HG03460 (cell line): Measurements from ENCODE around the gene ABCC4.

Experiments used
- ATAC-seq: cut with Tn5 transposase; IDR thresholded peaks from one replicate; pipeline ENCODE4 v1.9.1; 2021; ENCODE audit not compliant: unreplicated experiment

ABCC4 gene

DNA sequence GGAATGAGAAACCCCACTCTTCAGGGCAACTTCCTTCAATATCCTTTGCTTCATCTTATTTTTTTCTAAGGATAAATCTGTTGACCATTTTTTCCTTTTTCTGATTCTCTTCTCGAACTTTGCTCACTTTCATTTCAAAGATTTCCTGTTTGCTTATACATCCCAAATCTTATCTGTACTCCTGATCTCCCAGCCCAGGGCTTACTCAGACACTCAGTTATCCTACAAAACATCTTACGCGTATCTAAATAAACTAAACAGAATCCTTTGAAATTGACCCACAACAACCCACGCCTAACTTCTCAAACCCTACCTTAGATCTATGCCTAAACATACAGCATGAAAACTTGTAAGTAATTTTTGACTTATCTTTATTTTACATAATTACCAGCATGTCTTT, 179.2 kb downstream of the ABCC4 start:
- no peak for ATAC-seq

DNA sequence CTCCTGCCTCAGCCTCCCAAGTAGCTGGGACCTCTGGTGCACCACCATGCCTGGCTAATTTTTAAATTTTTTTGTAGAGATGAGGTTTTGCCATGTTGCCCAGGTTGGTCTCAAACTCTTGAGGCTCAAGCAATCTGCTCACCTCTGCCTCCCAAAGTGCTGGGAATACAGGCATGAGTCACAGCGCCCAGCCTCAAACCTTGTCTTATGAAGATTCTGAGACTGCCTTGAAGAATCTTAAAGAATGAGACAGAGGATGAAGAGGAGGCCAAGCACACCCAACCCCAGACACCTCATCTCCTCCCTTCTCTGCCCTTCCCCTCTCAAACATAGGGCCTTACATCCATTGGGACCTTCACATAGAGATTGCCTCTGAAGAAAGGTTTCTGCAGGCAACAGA, 179.7 kb downstream of the ABCC4 start:
- ATAC-seq: no peak

DNA sequence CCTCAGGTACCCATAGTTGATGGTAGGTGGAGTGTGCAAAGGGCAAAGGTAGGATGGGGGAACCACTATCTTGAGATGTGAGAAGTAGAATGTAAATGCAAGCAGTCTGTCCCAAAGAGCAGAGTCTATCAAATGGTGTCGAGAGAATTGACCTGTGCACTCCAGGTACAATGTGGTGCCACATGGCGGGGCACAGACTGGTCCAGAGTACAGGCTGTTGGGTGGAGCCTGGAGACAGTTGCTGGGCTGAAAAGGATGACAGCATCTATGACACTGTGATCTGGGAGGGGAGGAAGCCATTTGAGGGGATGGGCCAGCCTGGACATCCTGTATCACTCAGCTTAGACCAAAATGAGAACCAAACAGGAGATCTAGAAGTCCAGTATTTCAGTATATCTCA, 180.6 kb downstream of the ABCC4 start:
- no peak for ATAC-seq

DNA sequence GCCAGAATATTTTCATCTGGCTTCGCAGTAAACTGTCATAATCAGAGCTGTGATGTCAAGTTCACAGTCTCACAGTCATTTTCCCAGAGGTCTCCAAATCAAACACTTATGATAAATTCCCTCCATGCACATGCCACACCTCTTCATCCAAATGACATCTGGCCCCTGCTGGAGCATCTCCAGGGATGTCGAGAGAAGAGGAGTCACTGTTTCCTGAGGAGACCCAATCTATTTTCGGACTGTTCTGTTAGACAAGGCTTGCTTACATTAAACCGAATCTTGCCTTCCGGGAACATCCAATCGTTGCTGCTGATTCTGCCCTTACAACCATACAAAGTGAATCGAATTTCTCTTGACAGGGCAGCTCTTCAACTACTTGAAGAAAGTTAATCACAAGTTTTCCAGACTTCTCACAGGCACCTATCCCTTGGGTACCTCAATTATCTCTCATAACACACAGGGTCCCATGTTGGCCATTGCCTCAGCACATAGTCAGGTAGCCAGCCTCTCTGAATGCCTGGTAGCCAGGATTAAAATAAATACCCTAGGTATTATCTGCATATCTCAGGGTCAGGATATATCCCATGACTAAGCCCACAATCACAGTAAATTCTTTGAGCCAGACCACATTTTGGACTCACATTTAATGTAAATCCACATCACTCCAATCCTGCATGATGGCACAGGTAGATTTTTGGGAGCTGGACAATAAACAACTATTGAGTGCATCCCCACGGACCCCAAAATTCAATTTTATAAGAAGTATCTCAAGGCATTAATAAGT, 182.5 kb downstream of the ABCC4 start:
- ATAC-seq: no peak

DNA sequence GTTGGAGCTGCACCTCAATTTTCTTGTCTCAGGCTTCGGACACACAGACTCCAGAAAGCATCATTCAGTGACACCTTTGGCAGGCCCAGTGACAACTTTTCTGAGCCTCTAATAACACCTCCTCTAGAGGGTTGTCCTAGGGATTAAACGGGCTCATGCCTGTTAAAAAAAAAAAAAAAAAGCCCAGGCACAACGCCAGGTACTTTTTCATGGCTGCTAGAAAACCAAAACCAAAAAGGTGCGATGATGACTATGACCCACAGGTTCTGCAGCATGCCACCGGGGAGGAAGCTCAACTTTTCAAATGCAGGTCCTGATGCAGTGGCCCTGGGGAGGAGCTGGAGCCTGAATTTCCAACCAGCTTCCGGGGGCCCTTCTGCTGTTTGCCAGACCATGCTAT, 184.2 kb downstream of the ABCC4 start:
- ATAC-seq: no peak

DNA sequence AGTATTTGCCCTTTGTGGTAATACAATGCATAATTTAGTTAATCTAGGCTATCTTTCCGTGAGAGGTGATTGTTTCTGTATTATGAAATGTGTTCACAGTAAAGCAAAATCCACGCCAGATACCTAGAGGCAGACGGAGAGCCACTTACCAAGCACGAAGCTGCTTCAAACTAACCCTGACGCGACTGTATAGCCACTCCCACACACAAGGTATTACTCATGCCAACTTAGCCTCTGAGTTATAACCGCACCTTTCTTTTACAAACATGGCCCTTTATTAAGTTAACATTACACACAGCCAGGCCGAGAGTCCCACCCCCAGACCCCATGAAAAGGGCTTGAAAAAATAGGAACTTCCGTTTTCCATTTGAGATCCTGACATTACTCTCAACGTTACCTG, 185.7 kb downstream of the ABCC4 start:
- no peak for ATAC-seq

DNA sequence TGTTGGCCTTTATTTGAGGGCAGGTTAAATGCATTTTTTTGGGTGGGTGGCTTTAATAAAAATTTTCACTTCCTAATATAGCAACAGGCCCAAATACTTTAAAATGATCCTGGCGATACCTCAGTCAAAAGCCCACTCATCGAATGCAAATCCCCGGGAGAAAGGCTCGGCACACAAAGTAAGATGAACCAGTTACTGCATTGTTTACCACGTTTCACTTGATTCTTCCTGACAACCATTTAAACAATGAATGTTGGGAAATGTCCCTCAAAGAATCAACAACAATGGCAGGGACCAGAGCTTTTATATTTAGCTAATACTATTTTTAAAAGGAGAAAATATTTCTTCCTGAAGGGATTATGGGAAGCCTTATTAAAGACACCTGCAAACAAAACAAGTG, 187.7 kb downstream of the ABCC4 start:
- no peak for ATAC-seq

DNA sequence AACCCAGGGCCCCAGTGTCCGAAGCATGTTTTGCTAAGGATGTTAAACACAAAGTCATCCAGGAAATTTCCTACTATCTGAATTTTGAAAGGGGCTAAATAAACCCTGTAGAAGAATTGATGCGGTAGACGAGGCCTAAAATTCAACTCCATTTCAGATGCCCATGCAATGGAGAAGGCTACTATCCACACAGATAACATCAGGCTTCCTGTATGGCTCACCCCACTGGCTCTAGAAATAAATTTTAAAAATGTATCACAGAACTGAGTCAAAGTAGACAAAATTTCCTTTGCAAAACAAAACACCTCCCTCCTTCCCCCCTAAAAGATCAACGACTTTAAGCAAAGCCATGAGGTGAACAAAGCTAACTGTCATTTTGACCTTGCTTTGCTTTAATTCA, 188.4 kb downstream of the ABCC4 start:
- ATAC-seq: no peak

DNA sequence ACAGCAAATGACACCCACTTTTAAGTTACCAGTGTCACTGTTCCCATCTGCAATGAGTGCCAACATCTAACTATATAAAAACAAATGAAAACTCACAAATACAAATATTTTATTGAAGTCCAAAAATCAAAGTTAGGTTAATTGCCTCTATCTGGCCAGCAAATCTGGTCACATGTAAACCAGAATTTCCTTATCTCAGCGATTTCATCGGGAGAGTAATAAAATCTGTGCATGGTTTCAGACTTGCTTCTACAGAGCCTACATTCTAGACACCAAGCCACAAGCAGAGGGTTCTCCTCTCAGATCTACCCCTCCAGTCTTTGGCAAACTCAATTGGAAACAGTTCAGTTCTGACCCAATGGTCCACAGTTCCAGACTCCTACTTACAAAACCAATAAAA, 189.6 kb downstream of the ABCC4 start:
- no peak for ATAC-seq

DNA sequence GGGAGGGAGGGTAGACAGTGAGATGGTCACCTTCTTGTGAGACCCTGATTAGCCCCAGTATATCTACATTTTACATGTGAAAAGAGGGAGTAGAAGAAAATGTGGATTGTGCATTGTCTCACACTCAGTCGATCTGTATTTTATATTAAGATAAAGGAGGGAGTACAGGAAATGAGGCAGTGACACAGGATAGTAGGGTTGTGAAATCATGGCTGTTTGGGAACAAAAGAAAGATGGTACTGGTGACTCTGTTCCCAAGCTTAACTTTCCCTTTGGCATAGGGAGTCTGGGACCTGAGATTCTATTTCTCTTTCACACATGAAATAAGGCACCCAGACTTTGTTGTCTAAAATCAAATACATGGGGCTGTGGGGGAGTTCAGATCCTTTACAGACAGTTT, 194.7 kb downstream of the ABCC4 start:
- no peak for ATAC-seq

DNA sequence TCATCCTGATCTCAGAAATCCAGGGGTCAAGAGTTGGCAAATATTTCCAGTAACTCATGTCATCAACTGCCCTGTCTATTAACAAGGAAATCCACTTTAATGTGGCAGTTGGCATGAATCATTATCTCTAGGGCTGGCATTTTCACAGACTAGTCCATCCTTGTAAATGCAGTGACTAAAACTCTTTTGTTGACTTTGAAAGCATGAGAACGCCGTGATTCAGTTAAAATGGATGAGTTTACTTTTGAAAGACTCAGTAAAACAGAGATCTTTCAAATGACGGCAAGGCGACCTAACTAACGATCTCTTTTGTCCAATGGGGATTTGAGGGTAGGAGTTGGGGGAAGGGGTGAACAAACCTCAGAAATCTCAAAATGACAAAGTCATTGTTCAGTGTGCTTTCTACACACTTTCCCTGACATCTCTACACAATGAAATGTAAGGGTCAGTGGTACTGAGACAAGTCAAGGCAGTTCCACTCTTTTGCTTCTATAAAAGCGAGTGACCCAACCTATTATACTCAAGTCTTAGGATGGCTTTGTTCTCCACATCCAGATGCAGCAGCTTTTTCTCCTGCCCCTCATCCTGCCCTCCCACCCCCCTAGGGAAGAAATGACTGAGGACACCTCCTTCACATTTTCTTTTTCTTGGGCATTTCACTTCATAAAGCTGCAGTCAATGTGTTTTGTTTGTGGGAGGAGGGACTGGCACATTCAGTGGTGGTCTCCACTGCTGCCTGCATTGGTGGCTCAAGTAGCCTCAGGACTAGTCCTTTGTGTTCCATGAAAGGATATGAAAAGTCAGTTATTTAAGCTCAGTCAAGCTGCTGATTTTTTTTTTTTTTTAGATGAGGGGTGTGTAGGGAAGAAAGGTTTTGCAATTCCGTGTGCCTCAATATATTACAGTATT, 200.5 kb downstream of the ABCC4 start:
- no peak for ATAC-seq

DNA sequence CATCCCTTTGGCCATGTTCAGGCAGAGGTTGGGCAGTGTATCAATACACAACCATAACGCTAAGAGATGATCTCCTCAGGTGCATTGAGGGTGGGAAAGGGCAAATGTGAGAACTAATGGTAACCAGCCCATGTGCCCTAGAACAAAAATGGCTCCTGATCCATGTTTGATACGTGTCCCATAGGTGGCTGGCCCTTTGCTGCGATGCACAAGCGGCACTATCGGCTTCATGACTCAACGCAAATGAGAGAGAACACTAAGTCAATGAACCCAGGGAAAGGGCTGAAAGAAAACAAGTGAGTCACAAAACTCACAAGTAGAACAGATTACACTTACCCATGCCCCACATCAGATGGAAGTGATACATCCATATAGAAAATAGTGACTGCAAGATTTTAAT, 201.7 kb downstream of the ABCC4 start:
- no peak for ATAC-seq

DNA sequence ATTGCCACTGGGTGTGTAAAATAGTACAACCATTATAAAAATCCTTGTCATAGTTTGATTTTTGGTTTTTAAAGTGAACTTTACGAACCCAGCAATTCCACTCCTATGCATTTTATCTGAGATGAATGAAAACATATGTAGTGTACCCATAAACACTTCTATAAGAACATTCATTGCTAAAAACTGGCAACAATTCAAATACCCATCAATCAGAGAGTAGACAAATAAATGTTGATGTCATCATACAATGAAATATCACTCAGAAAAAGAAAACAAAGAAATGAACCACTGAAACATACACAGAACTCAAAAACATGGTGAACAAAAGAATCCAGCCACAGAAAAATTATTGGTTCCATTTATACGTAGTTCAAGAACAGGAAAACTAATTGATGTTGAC, 202.3 kb downstream of the ABCC4 start:
- ATAC-seq: no peak

DNA sequence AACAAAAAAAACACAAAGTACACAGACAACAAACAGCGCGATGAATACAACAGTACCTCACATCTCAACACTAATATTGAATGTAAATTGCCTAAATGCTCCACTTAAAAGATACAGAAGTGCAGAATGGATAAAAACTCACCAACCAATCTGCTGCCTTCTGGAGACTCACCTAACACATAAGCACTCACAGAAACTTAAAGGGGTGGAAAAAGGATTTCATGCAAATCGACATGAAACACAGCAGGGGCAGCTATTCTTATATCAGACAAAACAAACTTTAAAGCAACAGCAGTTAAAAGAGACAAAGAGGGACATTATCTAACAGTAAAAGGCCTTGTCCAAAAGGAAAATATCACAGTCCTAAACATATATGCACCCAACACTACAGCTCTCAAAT, 209.5 kb downstream of the ABCC4 start:
- ATAC-seq: no peak

DNA sequence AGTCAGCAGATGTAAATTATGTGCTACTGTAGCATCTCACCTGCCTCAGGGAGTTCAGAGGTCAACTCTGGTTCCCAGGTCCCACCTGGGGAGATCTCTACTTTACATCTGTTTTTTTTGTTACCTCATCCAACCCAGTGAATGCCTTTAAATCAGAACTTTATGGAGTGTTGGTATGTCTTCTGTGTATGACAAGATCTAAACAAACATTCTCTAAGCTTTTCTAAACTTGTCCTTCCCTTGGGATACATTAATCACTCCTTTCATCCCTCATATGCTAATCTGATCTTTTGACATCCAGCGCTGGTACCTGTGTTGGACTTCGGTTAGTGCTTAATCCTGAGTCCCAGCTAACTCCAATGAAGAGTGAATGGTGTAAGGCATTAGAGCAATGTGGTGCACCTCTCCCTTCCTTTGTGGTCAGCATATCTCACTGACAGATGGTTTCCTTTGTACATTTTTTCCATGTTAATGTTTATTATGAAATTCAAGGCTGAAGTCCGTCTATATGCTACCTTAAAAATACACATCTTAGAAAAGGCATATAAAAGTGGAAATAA, 213.4 kb downstream of the ABCC4 start:
- ATAC-seq: no peak

DNA sequence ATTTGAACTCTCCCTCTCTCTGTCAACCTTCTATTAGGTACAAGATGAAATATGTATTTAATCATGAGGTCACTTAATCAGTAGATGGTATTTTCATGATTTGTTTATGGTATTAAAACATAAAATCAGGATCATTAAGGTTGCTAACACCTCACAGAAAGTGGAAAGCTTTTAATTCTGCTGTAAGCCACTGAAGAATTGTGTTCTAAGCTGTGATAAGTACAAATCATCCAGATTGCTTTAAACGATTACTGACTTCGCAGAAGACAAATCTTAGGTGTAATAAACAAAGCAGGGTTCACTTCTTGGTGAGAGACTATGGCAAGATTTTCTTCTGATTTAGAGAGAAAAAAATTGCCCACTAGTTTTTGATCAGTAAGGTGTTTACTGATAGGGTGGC, 214.5 kb downstream of the ABCC4 start:
- no peak for ATAC-seq

DNA sequence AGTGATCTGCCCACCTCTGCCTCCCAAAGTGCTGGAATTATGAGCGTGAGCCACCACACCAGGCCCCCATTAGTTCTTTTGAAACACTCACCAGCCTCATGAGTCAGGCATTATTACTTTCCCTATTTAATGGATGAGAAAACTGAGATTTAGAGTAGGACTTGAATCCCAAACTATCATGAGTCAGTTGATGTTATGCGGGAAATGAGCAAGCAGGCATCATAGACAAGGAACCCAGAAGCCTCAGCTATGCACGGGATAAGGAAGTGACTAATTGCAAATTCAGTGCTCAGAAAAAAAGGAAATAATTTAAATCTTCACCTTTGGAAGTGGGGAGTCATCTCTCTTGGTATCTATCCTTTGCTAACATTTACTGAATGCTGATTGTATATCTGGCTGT, 217.5 kb downstream of the ABCC4 start:
- ATAC-seq: no peak

DNA sequence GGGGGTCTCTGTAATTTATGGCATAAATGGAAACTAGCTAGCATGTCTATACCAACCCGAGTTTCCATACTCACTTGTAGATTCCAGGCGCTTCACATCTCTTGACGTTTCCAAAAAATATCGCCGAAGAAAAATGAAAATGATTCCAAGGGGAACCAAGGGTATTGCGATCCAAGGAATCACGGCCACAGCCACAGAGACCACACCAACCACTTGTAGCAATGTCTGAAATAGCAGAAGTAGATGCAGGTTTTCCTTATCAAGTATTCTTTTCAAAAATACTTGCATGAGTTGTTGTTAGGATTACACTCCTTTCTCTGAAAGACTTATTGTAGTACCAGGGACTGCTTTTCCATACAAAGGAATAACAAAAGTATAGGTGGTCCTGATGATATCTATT, 218.2 kb downstream of the ABCC4 start:
- ATAC-seq: no peak

DNA sequence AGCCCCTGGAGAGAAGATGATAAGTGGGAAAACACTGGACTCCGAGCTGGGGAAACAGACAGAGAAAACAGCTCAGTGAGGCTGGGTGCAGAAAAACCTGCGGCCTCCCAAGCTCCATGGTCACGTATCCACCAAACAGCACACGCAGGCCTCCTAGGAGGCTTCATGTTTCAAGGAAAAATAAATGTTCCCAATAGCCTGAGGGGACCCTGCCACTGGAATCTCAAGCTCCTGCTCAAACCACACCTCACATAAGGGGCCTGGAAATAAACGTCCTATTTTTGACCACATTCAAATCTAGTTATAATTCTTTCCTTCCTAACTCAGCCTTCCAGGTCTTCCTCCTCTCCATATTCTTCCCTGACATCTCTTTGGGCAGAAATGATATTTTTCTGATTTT, 225.7 kb downstream of the ABCC4 start:
- no peak for ATAC-seq

DNA sequence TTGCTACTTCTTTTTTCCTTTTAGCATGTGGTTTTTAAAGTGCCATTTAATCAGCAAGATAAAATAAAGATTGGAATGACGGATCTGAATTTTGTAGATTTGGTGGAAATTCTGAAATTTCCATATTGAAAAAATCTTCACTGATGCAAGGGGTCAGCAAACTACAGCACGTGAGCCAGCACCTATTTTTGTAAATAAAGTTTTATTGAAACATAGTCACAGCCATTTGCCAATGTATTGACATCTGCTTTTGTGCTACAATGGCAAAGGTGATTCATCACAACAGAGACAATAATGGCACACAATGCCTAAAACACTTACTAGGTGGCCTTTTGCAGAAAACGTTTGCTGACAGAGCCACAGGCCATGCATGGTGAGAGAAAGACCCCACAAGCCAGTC, 226.4 kb downstream of the ABCC4 start:
- ATAC-seq: no peak

DNA sequence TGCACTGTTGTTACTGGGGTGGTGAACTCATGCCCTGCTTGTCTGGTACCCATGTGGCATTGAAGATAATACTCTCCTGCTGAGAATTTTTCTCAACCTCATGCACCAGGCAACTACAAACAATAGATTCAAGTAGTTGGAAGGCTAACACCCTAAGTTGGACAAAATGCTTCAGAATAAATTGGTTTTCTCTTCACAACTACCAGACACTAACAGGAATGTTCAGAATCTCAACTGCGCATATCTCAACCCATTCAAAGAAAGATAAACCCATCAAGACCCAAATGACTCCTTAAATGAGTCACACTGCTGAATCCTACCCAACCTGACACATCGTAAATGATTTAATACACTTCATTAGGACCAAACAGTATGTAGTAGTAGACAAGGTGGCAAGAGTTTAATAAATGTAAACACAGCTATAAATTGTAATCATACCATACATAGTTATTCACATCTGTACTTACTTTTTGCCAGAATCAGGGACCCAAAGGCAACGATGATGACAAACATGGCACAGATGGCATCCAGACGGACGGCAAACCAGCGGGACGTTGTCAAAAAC, 227.4 kb downstream of the ABCC4 start:
- no peak for ATAC-seq

DNA sequence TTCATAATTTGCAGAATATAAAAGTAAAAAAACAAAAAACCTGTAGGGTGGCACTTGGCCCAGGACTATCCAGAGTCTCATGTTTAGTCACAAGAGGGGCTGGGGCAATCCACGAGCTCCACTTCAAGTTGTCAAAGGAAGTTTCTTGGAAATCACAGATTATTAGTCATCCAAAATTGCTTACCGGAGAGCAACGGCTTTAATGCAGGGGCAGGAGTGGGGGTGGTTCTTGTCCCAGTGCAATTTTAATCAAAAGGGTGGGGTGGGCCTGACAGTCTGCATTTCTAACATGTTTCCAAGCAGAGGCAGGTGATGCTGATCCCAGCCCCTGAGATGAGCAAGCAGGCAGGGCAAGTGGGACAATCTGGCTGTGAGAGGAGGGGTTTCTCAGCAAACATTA, 233.9 kb downstream of the ABCC4 start:
- ATAC-seq: no peak
